Measurements from ENCODE around the gene CEP63. TPM values are rescaled to one million over a fixed set of nuclear protein-coding genes. Genes with fewer than 3 reads are reported as not detected.

The CEP63 gene
- total RNA-seq, 1 experiment from 2014 or later, result 10.7 TPM

GRCh38 chr3:134603956-134604355 is 118.1 kb downstream of the CEP63 start:
- Histone ChIP-seq H4K20me1 (ENCODE audit: insufficient read depth, low read depth, low read length) (no peaks in the 10 kb centered on the region), H3K36me3 (ENCODE audit: insufficient read depth, low read length) (no peaks in the 10 kb centered on the region), H3K4me2 (ENCODE audit: low read depth, low read length, poor library complexity, severe bottlenecking) (no peak overlapping the region), H3K9me3 (ENCODE audit: low read length) (no peaks in the 10 kb centered on the region), H3K9ac (ENCODE audit: low read length) (no peak overlapping the region), H3K4me3 (ENCODE audit: low read length) (no peak overlapping the region), H3K79me2 (ENCODE audit: low read length) (no peaks in the 10 kb centered on the region), H3K9me2 (replicated peaks; ENCODE audit: insufficient read depth, low read length) (no peaks in the 10 kb centered on the region), H3K27ac (ENCODE audit: low read length) (no peak overlapping the region), H3K27me3 (ENCODE audit: low read length) (no peaks in the 10 kb centered on the region), H3K4me1 (ENCODE audit: low read length) (no peaks in the 10 kb centered on the region), H2AFZ (ENCODE audit: low read length) (no peak overlapping the region)
- no peak for DNase-seq

GRCh38 chr3:134605556-134605955 is 119.7 kb downstream of the CEP63 start:
- Histone ChIP-seq H3K9ac (ENCODE audit: low read length) (no peak overlapping the region), H2AFZ (ENCODE audit: low read length) (no peak overlapping the region), H3K4me2 (ENCODE audit: low read depth, low read length, poor library complexity, severe bottlenecking) (no peak overlapping the region)

GRCh38 chr3:134606033-134607025 is 120.5 kb downstream of the CEP63 start:
- Histone ChIP-seq H2AFZ (ENCODE audit: low read length) (no peak overlapping the region), H3K4me2 (ENCODE audit: low read depth, low read length, poor library complexity, severe bottlenecking) (no peak overlapping the region), H3K4me3 (ENCODE audit: low read length) (no peak overlapping the region), H3K9me2 (replicated peaks; ENCODE audit: insufficient read depth, low read length) (no peaks in the 10 kb centered on the region), H3K27me3 (ENCODE audit: low read length) (no peaks in the 10 kb centered on the region), H3K79me2 (ENCODE audit: low read length) (no peaks in the 10 kb centered on the region), H4K20me1 (ENCODE audit: insufficient read depth, low read depth, low read length) (no peaks in the 10 kb centered on the region), H3K9ac (ENCODE audit: low read length) (no peak overlapping the region), H3K9me3 (ENCODE audit: low read length) (no peaks in the 10 kb centered on the region), H3K36me3 (ENCODE audit: insufficient read depth, low read length) (no peaks in the 10 kb centered on the region), H3K4me1 (ENCODE audit: low read length) (no peaks in the 10 kb centered on the region), H3K27ac (ENCODE audit: low read length) (no peak overlapping the region)
- DNase-seq, result no peak

More at GRCh38 chr3:134605556-134605955, 119.7 kb downstream of the CEP63 start:
- DNase-seq, result no peak
- Histone ChIP-seq H3K4me3 (ENCODE audit: low read length) (no peak overlapping the region), H3K9me2 (replicated peaks; ENCODE audit: insufficient read depth, low read length) (no peaks in the 10 kb centered on the region), H3K27ac (ENCODE audit: low read length) (no peak overlapping the region), H3K36me3 (ENCODE audit: insufficient read depth, low read length) (no peaks in the 10 kb centered on the region), H4K20me1 (ENCODE audit: insufficient read depth, low read depth, low read length) (no peaks in the 10 kb centered on the region), H3K79me2 (ENCODE audit: low read length) (no peaks in the 10 kb centered on the region), H3K27me3 (ENCODE audit: low read length) (no peaks in the 10 kb centered on the region), H3K4me1 (ENCODE audit: low read length) (no peaks in the 10 kb centered on the region), H3K9me3 (ENCODE audit: low read length) (no peaks in the 10 kb centered on the region)

GRCh38 chr3:134607054-134608022 is 121.5 kb downstream of the CEP63 start:
- no peak for DNase-seq
- Histone ChIP-seq H3K4me2 (ENCODE audit: low read depth, low read length, poor library complexity, severe bottlenecking) (no peak overlapping the region), H3K4me1 (ENCODE audit: low read length) (no peaks in the 10 kb centered on the region)

GRCh38 chr3:134608023-134608770 is 122.3 kb downstream of the CEP63 start:
- no peaks in the 10 kb centered on the region for H3K36me3 ChIP-seq (ENCODE audit: insufficient read depth, low read length)
- no peak overlapping the region for H3K4me2 ChIP-seq (ENCODE audit: low read depth, low read length, poor library complexity, severe bottlenecking)
- H3K4me3 ChIP-seq (ENCODE audit: low read length), result no peak overlapping the region
- no peaks in the 10 kb centered on the region for H4K20me1 ChIP-seq (ENCODE audit: insufficient read depth, low read depth, low read length)
- H3K27me3 ChIP-seq (ENCODE audit: low read length), result no peaks in the 10 kb centered on the region
- no peak overlapping the region for H3K9ac ChIP-seq (ENCODE audit: low read length)
- H3K9me3 ChIP-seq (ENCODE audit: low read length), result no peaks in the 10 kb centered on the region
- H2AFZ ChIP-seq (ENCODE audit: low read length), result no peak overlapping the region
- no peaks in the 10 kb centered on the region for H3K79me2 ChIP-seq (ENCODE audit: low read length)
- DNase-seq, result no peak
- H3K4me1 ChIP-seq (ENCODE audit: low read length), result no peaks in the 10 kb centered on the region
- no peak overlapping the region for H3K27ac ChIP-seq (ENCODE audit: low read length)
- H3K9me2 ChIP-seq (replicated peaks; ENCODE audit: insufficient read depth, low read length), result no peaks in the 10 kb centered on the region

More at GRCh38 chr3:134607054-134608022, 121.5 kb downstream of the CEP63 start:
- Histone ChIP-seq H3K27me3 (ENCODE audit: low read length) (no peaks in the 10 kb centered on the region), H3K36me3 (ENCODE audit: insufficient read depth, low read length) (no peaks in the 10 kb centered on the region), H2AFZ (ENCODE audit: low read length) (no peak overlapping the region), H3K4me3 (ENCODE audit: low read length) (no peak overlapping the region), H3K27ac (ENCODE audit: low read length) (no peak overlapping the region), H3K79me2 (ENCODE audit: low read length) (no peaks in the 10 kb centered on the region), H4K20me1 (ENCODE audit: insufficient read depth, low read depth, low read length) (no peaks in the 10 kb centered on the region), H3K9me3 (ENCODE audit: low read length) (no peaks in the 10 kb centered on the region), H3K9me2 (replicated peaks; ENCODE audit: insufficient read depth, low read length) (no peaks in the 10 kb centered on the region), H3K9ac (ENCODE audit: low read length) (no peak overlapping the region)

- no peaks in the 10 kb centered on the region for H3K36me3 ChIP-seq (ENCODE audit: insufficient read depth, low read length)
- H3K79me2 ChIP-seq (ENCODE audit: low read length), result no peaks in the 10 kb centered on the region
- H3K9me2 ChIP-seq (replicated peaks; ENCODE audit: insufficient read depth, low read length), result no peaks in the 10 kb centered on the region
- H3K4me3 ChIP-seq (ENCODE audit: low read length), result no peak overlapping the region
- DNase-seq, result no peak
- H3K4me2 ChIP-seq (ENCODE audit: low read depth, low read length, poor library complexity, severe bottlenecking), result no peak overlapping the region
- no peaks in the 10 kb centered on the region for H3K27me3 ChIP-seq (ENCODE audit: low read length)
- H2AFZ ChIP-seq (ENCODE audit: low read length), result no peak overlapping the region
- no peaks in the 10 kb centered on the region for H4K20me1 ChIP-seq (ENCODE audit: insufficient read depth, low read depth, low read length)
- no peaks in the 10 kb centered on the region for H3K4me1 ChIP-seq (ENCODE audit: low read length)
- no peak overlapping the region for H3K27ac ChIP-seq (ENCODE audit: low read length)
- no peak overlapping the region for H3K9ac ChIP-seq (ENCODE audit: low read length)
- no peaks in the 10 kb centered on the region for H3K9me3 ChIP-seq (ENCODE audit: low read length)
Observed at GRCh38 chr3:134608771-134609435, 123.0 kb downstream of the CEP63 start.

- Histone ChIP-seq H3K9me3 (ENCODE audit: low read length) (no peaks in the 10 kb centered on the region), H3K9me2 (replicated peaks; ENCODE audit: insufficient read depth, low read length) (no peaks in the 10 kb centered on the region)
Observed at GRCh38 chr3:134609821-134610431, 124.1 kb downstream of the CEP63 start.

More at GRCh38 chr3:134609821-134610431, 124.1 kb downstream of the CEP63 start:
- H3K4me2 ChIP-seq (ENCODE audit: low read depth, low read length, poor library complexity, severe bottlenecking), result no peak overlapping the region
- no peaks in the 10 kb centered on the region for H3K36me3 ChIP-seq (ENCODE audit: insufficient read depth, low read length)
- H3K4me1 ChIP-seq (ENCODE audit: low read length), result no peaks in the 10 kb centered on the region
- no peaks in the 10 kb centered on the region for H3K27me3 ChIP-seq (ENCODE audit: low read length)
- no peak for DNase-seq
- H3K4me3 ChIP-seq (ENCODE audit: low read length), result no peak overlapping the region
- no peak overlapping the region for H3K9ac ChIP-seq (ENCODE audit: low read length)
- no peak overlapping the region for H2AFZ ChIP-seq (ENCODE audit: low read length)
- no peak overlapping the region for H3K27ac ChIP-seq (ENCODE audit: low read length)
- H4K20me1 ChIP-seq (ENCODE audit: insufficient read depth, low read depth, low read length), result no peaks in the 10 kb centered on the region
- H3K79me2 ChIP-seq (ENCODE audit: low read length), result no peaks in the 10 kb centered on the region
